GM12878 (cell line): ENCODE results near the gene C5orf15. TPM values are rescaled to one million over a fixed set of nuclear protein-coding genes. Genes with fewer than 3 reads are reported as not detected.

ENCODE experiments used
- ATAC-seq: fragments of 200-7000 bp; cut with Tn5 transposase; 3 replicates; pipeline ENCODE4 v1.9.1; 2020; ENCODE audit warnings: mild to moderate bottlenecking, moderate library complexity
- BruUV-seq: library from RNA; stranded (reverse); fragments of 400-500 nt; replicated peaks from 2 replicates; lab custom pipeline; 2021; lab: Mats Ljungman, UMichigan
- CTCF ChIA-PET: fragments of 300-600 bp; sonication (Branson Sonifier 250); formaldehyde crosslinking; extraction: SDS; loops from one replicate; lab custom pipeline; 2021; ENCODE audit warnings: inconsistent platforms; lab: Yijun Ruan, JAX
- POLR2A ChIA-PET: fragments of 350-600 bp; formaldehyde crosslinking; extraction: SDS; loops from one replicate; lab custom pipeline; 2021; ENCODE audit warnings: inconsistent platforms; lab: Charles Lee
- RAD21 ChIA-PET: fragments of 300-600 bp; sonication (Branson Sonifier 250); formaldehyde crosslinking; loops from one replicate; lab custom pipeline; 2023; ENCODE audit warnings: antibody characterized with exemption; ENCODE audit not compliant: unreplicated experiment; lab: Charles Lee
- SMC1A ChIA-PET: fragments of 300-600 bp; sonication (Branson Sonifier 250); formaldehyde crosslinking; loops from one replicate; lab custom pipeline; 2023; ENCODE audit not compliant: unreplicated experiment, uncharacterized antibody; lab: Charles Lee
- DNase-seq: peaks from one replicate; pipeline ENCODE4 v3.0.0-alpha.2; 2011; ENCODE audit warnings: low read depth, low spot score
- FAIRE-seq: peaks from 3 replicates; lab custom pipeline; 2011; peaks lifted over from hg19 to GRCh38; lab: Jason Lieb, UNC
- H2AFZ ChIP-seq: 2 replicates; pipeline ENCODE4 v1.6.0; 2011; ENCODE audit warnings: low read depth, low read length, control low read depth; ENCODE audit not compliant: control insufficient read depth
- H3K27ac ChIP-seq: 2 replicates; pipeline ENCODE4 v1.5.1; 2011; ENCODE audit warnings: control low read depth; ENCODE audit not compliant: control insufficient read depth, insufficient read depth
- H3K27me3 ChIP-seq, 2 experiments: replicated peaks in 1 of 2; 2 replicates each; pipeline versions ENCODE4 v1.6.0 to v1.6.1; 2011; ENCODE audit warnings: low read length in 1 of 2; ENCODE audit not compliant: control insufficient read depth in 2 of 2, insufficient read depth in 2 of 2
- H3K36me3 ChIP-seq, 2 experiments: 2 replicates each; pipeline ENCODE4 v1.5.1; 2011; ENCODE audit warnings: low read length in 1 of 2; ENCODE audit not compliant: control insufficient read depth in 2 of 2, insufficient read depth in 2 of 2
- H3K4me1 ChIP-seq: 2 replicates; pipeline ENCODE4 v1.6.1; 2011; ENCODE audit warnings: mild to moderate bottlenecking, low read length, moderate library complexity, mixed read lengths; ENCODE audit not compliant: control insufficient read depth, insufficient read depth
- H3K4me2 ChIP-seq: 2 replicates; pipeline ENCODE4 v1.6.0; 2011; ENCODE audit warnings: control low read depth; ENCODE audit not compliant: control insufficient read depth, insufficient read depth
- H3K4me3 ChIP-seq: fragments of 200-600 bp; sonication (generic); 2 replicates; pipeline ENCODE4 v1.5.1; 2016
- H3K79me2 ChIP-seq: 2 replicates; pipeline ENCODE4 v1.6.0; 2011; ENCODE audit warnings: low read length; ENCODE audit not compliant: control insufficient read depth, insufficient read depth
- H3K9ac ChIP-seq: 2 replicates; pipeline ENCODE4 v1.8.0; 2011; ENCODE audit warnings: low read length, control low read depth, mixed read lengths; ENCODE audit not compliant: control insufficient read depth, insufficient read depth
- H3K9me3 ChIP-seq: replicated peaks from 3 replicates; pipeline ENCODE4 v1.5.1; 2011; ENCODE audit warnings: mild to moderate bottlenecking, low read length; ENCODE audit not compliant: control insufficient read depth, insufficient read depth
- H4K20me1 ChIP-seq: 2 replicates; pipeline ENCODE4 v1.6.0; 2011; ENCODE audit not compliant: control insufficient read depth, insufficient read depth
- BHLHE40 ChIP-seq, 2 experiments: fragments of 450-650 bp in 1 of 2; IDR thresholded peaks; 2 replicates each; pipeline ENCODE4 v1.6.1; 2011 to 2017; ENCODE audit warnings: low read depth in 2 of 2, borderline replicate concordance in 1 of 2, improper control_type of control experiment in 1 of 2, low read length in 1 of 2, mild to moderate bottlenecking in 1 of 2
- CREM ChIP-seq: IDR thresholded peaks from 2 replicates; pipeline ENCODE4 v1.6.1; 2014; ENCODE audit warnings: antibody characterized with exemption, low read depth
- EGR1 ChIP-seq, 2 experiments: IDR thresholded peaks; 1 replicate in 1 of 2; 2 replicates in 1 of 2; pipeline ENCODE4 v1.6.1; 2011 to 2012; ENCODE audit warnings: low read depth in 2 of 2, low read length in 2 of 2, borderline replicate concordance in 1 of 2, mild to moderate bottlenecking in 1 of 2, moderate library complexity in 1 of 2
- EP300 ChIP-seq, 2 experiments: fragments of 150-350 bp in 1 of 2; IDR thresholded peaks; 2 replicates each; pipeline ENCODE4 v1.6.1; 2011 to 2012; ENCODE audit warnings: low read depth in 2 of 2, low read length in 2 of 2, borderline replicate concordance in 1 of 2, improper control_type of control experiment in 1 of 2, inconsistent platforms in 1 of 2; ENCODE audit not compliant: control insufficient read depth in 1 of 2
- FOS ChIP-seq: IDR thresholded peaks from 3 replicates; pipeline ENCODE4 v1.6.1; 2011; ENCODE audit warnings: borderline replicate concordance; ENCODE audit not compliant: insufficient read length; ENCODE audit errors: extremely low read depth
- GATAD2B ChIP-seq: fragments of 450-650 bp; conservative IDR thresholded peaks from 2 replicates; pipeline ENCODE4 v1.6.1; 2017; ENCODE audit warnings: low read depth, mild to moderate bottlenecking, moderate library complexity
- IKZF1 ChIP-seq: fragments of 450-650 bp; conservative IDR thresholded peaks from 2 replicates; pipeline ENCODE4 v1.6.1; 2017; ENCODE audit warnings: antibody characterized with exemption, mild to moderate bottlenecking
- MEF2A ChIP-seq: IDR thresholded peaks from 2 replicates; pipeline ENCODE4 v1.6.1; 2011; ENCODE audit warnings: low read depth, mild to moderate bottlenecking, low read length, moderate library complexity; ENCODE audit not compliant: insufficient read depth
- MEF2B ChIP-seq: fragments of 450-650 bp; IDR thresholded peaks from 2 replicates; pipeline ENCODE4 v1.6.1; 2018; ENCODE audit warnings: mild to moderate bottlenecking, moderate library complexity; ENCODE audit not compliant: partially characterized antibody, poor library complexity, severe bottlenecking
- MTA2 ChIP-seq: fragments of 450-650 bp; IDR thresholded peaks from 2 replicates; pipeline ENCODE4 v1.6.1; 2016; ENCODE audit warnings: low read depth, mild to moderate bottlenecking, moderate library complexity
- PAX5 ChIP-seq: IDR thresholded peaks from 2 replicates; pipeline ENCODE4 v1.6.1; 2011; ENCODE audit warnings: low read depth, low read length, borderline replicate concordance
- POLR2A ChIP-seq: IDR thresholded peaks from 2 replicates; pipeline ENCODE4 v1.6.1; 2011; ENCODE audit warnings: low read depth, mild to moderate bottlenecking, low read length
- RUNX3 ChIP-seq: IDR thresholded peaks from 2 replicates; pipeline ENCODE4 v1.6.1; 2012; ENCODE audit warnings: low read length, inconsistent platforms
- SIN3A ChIP-seq: IDR thresholded peaks from 2 replicates; pipeline ENCODE4 v1.6.1; 2012; ENCODE audit warnings: low read depth, low read length, improper control_type of control experiment
- STAT3 ChIP-seq: IDR thresholded peaks from 2 replicates; pipeline ENCODE4 v1.6.1; 2011; ENCODE audit warnings: low read depth, low read length, improper control_type of control experiment
- WGBS: methylation state at CpG from one replicate; pipeline ENCODE4 v1.1.6; 2016; ENCODE audit warnings: low lambda C conversion rate; ENCODE audit not compliant: insufficient replicate concordance, insufficient coverage; ENCODE audit errors: missing lambda C conversion rate; 5-methylcytosine and 5-hydroxymethylcytosine counted together
- in situ Hi-C: fragments of 300-500 bp; cut with MboI; formaldehyde crosslinking; loops from 9 replicates; pipeline ENCODE4 v1.14.3; 2018; ENCODE audit warnings: mixed read lengths
- intact Hi-C: fragments of 100-400 bp; cut with micrococcal nuclease; formaldehyde crosslinking; loops from one replicate; pipeline ENCODE4 v1.14.2; 2022; ENCODE audit not compliant: unreplicated experiment
- polyA plus RNA-seq, 11 experiments: library from polyadenylated mRNA; depleted of rRNA in 4 of 11; unstranded in 6 of 11; stranded (reverse) in 5 of 11; fragments of >200 nt; fragmentation: Nextera tagmentation in 4 of 11; fragmentation: Illumina TruSeq in 1 of 11; extraction: Ambion mirVana in 4 of 11; extraction: Trizol in 1 of 11; gene quantifications; 1 replicate in 1 of 11; 2 replicates in 10 of 11; pipeline versions ENCODE4 v1.2.1 to v1.2.3, GENCODE V29; 2011 to 2016; ENCODE audit warnings: inconsistent platforms in 2 of 11, missing spikeins in 2 of 11, low read depth in 1 of 11
- total RNA-seq, 4 experiments: library from RNA; depleted of rRNA in 3 of 4; stranded (reverse); fragments of >200 nt in 3 of 4; fragmentation: Illumina TruSeq in 1 of 4; extraction: Trizol in 1 of 4; gene quantifications; 2 replicates each; pipeline versions ENCODE4 v1.2.1 to v1.2.3, GENCODE V29; 2013 to 2021

C5orf15 gene
- total and polyA plus RNA-seq, 10 of the 15 experiments (the other 5 are each of a cell fraction or from before 2014, with no cell fraction given) = 21.7 to 69.6 (median 46.0) TPM

GRCh38 chr5:133934822-133935666 is 33.4 kb downstream of the C5orf15 start:
- ChIA-PET RAD21 (interaction anchor here (0.6 to 1.3 kb wide), 5 partner anchors 9 to 68 kb away, joined by 3 to 4 read pairs (median 3); no protein-coding TSS in a partner anchor), CTCF (interaction anchor here (0.7 to 1.7 kb wide), 6 partner anchors 10 to 105 kb away, joined by 3 to 6 read pairs (median 4); no protein-coding TSS in a partner anchor), POLR2A (interaction anchor here (0.5 to 1.3 kb wide), 4 partner anchors 11 to 35 kb away, joined by 3 to 7 read pairs (median 6); no protein-coding TSS in a partner anchor), SMC1A (interaction anchor here (0.6 to 1.2 kb wide), 9 partner anchors 10 to 402 kb away, joined by 3 to 5 read pairs (median 3); no protein-coding TSS in a partner anchor)
- no peaks in the 10 kb centered on the region for H3K79me2 ChIP-seq
- H3K36me3 ChIP-seq = no peaks in the 10 kb centered on the region
- DNase-seq (no peak), ATAC-seq (peak; percentile 53), FAIRE-seq (no peak)
- H3K27me3 ChIP-seq = no peaks in the 10 kb centered on the region
- in situ Hi-C loops = no loop called here
- no peaks in the 10 kb centered on the region for H3K9me3 ChIP-seq
- BruUV-seq = no TSS peak
- H4K20me1 ChIP-seq = no peaks in the 10 kb centered on the region
- peak overlapping the region; percentile 37; the same call in 1 of the 2 replicates for H3K4me2 ChIP-seq
- WGBS = 3% methylated on average over 5 of the region's 5 CpGs
- H2AFZ ChIP-seq = peak overlapping the region; percentile 3; the same call in 1 of the 2 replicates
- intact Hi-C loops = no loop called here
- no peak overlapping the region for H3K9ac ChIP-seq
- H3K4me3 ChIP-seq = no peak overlapping the region
- TF ChIP-seq EP300 (IDR thresholded peaks at IDR 0.05; ENCODE audit: borderline replicate concordance in 1 of 2, control insufficient read depth in 1 of 2, low read depth in 2 of 2, low read length in 2 of 2) = peak in 1 of 2 experiments; percentile 46; a peak in 1 of 4 replicates
- TF ChIP-seq IKZF1 = peak; percentile 53
- TF ChIP-seq RUNX3 = peak; percentile 63
- TF ChIP-seq SIN3A = 0 out of 2 replicates have a peak, but pooled peaks have one; percentile 35
- TF ChIP-seq STAT3 = no peak
- TF ChIP-seq CREM = no peak
- peak in 1 of 2 experiments; percentile 42; a peak in 1 of 4 replicates for TF ChIP-seq BHLHE40 (IDR thresholded peaks at IDR 0.05; ENCODE audit: borderline replicate concordance in 1 of 2, low read depth in 2 of 2, low read length in 1 of 2)
- TF ChIP-seq MEF2A = 0 out of 2 replicates have a peak, but pooled peaks have one; percentile 34
- 0 out of 2 replicates have a peak, but pooled peaks have one; percentile 27 for TF ChIP-seq MTA2
- 0 out of 2 replicates have a peak, but pooled peaks have one; percentile 25 for TF ChIP-seq GATAD2B
- TF ChIP-seq MEF2B = peak; percentile 87
- TF ChIP-seq FOS = no peak
- TF ChIP-seq EGR1 (IDR thresholded peaks at IDR 0.05; ENCODE audit: borderline replicate concordance in 1 of 2, low read depth in 2 of 2, low read length in 2 of 2) = 0 out of 3 replicates have a peak, but pooled peaks of 1 of the 2 experiments have one; percentile 24
- TF ChIP-seq POLR2A = no peak
- peak; percentile 91 for TF ChIP-seq PAX5
- H3K27ac ChIP-seq = peak overlapping the region; percentile 28
- peaks cover 72% of the 10 kb centered on the region for H3K4me1 ChIP-seq
